ENCODE data around the gene MCM8.

Gene MCM8

GRCh38 chr20:6045566-6045965 is 95.1 kb downstream of the MCM8 start:
- DNase-seq, result no peak

- DNase-seq, result no peak
Measured at GRCh38 chr20:6046432-6046831, 96.0 kb downstream of the MCM8 start.

- no peak for DNase-seq
Measured at GRCh38 chr20:6048391-6048790, 97.9 kb downstream of the MCM8 start.
